GM19463 (cell line): ENCODE results near the gene GMEB2.
"Not testable (repeated sequence)": the region's sequence is repeated elsewhere in the genome, so short reads cannot be mapped to it uniquely, and the experiment has no call there.

Source experiments
- ATAC-seq: cut with Tn5 transposase; IDR thresholded peaks from one replicate; pipeline ENCODE4 v1.9.1; 2021; ENCODE audit warnings: mild to moderate bottlenecking, moderate library complexity; ENCODE audit not compliant: unreplicated experiment

The GMEB2 gene

DNA sequence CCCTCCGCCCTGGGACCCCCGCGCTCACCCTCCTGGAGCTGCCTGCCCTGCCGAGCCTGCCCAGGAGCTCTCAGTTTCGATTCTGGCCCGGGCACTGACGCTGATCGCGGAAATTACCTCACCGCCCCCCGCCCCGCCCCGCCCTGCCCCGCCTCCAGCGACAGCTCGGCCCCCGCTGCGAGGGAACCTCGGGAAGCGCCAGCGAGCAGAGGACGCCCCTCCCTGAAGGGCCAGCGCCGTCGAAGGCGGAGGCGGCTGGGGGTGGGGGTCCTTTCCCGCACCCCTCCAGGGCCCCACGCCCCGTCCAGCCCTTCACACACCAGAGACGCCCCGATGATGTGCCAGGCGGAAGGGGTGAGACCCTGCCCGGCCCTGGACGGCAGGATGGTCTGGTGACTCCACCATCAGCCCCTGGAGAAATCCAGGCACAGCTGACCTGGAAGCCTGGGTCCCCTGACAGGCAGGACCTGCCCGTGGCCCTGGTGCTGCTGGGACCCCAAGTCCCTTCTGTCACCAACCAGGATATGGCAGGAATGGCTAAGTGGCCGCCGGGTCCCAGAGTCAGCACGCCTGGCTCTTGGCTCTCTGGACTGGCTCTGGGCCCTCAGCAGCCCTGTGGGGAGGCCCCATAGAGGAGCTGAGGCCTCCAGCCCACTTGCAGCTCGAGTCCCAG, 52.6 kb downstream of the GMEB2 start, which contains the start of gene HELZ2:
Gene HELZ2, minus strand, starts transcription at position 84 of the 673 bp plus-strand sequence. CDS start 1,854 bp downstream, outside the sequence.
- ATAC-seq, result peak; percentile 68

- no peak for ATAC-seq
These were observed 53.2 kb downstream of the GMEB2 start for GRCh38 chr20:63573647-63574131.

DNA sequence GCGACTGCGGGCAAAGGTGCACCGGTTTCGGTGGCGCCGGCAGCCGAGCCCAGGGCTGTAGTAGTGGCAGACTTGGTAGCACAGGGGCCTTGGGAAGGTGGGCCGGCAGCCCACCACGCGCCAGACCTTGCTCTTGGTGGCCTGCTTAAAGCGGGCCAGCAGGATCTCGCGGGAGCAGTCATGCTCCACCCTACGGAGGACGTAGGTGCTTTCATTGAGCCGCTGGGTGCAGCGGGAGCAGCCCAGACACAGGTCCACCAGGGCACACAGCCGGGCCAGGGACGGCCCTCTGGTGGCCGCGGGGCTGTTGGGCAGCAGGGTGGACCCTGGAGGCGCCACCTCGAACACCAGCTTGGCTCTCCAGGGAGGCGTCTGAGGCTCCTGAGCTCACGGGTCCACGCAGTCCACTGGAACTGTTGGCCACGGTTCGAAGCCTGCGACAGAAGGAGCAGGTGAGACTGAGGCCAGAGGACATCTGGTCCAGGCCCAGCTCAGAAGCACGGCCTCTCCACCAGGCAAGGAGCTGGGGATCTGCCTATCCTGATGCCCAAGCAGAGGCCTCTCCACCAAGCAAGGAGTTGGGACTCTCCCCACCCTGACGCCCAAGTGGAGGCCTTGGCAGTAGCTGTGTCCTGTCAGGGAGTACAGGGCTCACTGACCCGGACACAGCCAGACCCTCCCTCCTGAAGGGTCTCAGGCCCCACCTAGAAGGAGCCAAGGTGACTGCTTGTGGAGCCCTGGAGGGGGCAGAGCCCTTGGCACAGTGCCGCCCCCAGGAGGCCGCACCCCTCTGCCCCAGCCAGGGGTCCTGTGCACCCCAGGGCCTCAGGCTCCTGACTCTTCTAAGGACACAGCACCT, 53.9 kb downstream of the GMEB2 start:
- no peak for ATAC-seq

GRCh38 chr20:63572071-63572787, 54.7 kb downstream of the GMEB2 start:
- no peak for ATAC-seq

GRCh38 chr20:63571087-63571478, 55.8 kb downstream of the GMEB2 start:
- ATAC-seq, result not testable (repeated sequence)

- no peak for ATAC-seq
These were observed 56.4 kb downstream of the GMEB2 start for GRCh38 chr20:63570281-63571086.

DNA sequence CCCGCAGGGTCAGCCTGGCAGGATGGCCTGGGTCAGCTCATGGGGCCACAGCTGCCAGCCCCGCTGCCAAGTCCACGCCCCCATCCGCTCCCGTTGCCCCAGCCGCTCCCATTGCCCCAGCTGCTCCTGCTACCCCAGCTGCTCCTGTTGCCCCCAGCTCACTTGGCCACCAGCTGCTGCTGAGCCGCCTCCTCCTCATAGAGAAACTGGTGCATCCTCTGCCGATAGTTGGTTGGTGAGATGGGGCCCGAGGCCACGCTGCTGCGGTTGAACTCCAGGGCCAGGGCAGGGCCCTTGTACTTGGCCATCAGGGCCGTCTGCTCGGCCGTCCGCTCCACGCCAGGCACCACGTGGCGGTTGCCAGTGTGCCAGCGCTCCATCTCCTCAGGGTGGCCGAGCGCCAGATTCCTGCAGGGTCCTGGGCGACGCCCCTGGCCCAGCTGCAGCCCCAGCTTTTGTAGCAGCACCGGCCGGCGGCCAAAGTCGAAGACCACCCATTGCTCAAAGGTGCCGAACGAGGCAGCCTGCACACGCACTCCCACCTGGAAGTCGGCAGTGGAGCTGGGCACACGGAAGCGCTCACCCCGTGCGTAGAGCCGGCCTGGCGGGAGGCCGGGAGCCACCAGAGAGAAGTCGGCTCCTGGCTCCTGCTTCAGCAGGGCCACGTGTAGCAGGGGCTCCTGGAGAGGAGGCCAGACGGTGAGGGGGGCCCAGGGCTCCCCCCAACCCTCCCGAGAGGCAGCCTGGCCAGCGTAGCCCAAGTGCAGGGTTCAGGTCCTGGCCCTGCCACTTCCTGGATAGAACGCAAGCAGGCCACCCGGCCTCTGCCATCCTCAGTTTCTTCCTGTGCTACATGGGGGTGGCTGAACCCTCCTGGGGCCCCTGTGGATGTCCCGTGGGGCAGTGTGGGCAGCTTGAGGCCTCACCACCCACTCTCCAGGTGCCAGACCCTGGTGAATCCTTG, 57.6 kb downstream of the GMEB2 start:
- ATAC-seq, result no peak

DNA sequence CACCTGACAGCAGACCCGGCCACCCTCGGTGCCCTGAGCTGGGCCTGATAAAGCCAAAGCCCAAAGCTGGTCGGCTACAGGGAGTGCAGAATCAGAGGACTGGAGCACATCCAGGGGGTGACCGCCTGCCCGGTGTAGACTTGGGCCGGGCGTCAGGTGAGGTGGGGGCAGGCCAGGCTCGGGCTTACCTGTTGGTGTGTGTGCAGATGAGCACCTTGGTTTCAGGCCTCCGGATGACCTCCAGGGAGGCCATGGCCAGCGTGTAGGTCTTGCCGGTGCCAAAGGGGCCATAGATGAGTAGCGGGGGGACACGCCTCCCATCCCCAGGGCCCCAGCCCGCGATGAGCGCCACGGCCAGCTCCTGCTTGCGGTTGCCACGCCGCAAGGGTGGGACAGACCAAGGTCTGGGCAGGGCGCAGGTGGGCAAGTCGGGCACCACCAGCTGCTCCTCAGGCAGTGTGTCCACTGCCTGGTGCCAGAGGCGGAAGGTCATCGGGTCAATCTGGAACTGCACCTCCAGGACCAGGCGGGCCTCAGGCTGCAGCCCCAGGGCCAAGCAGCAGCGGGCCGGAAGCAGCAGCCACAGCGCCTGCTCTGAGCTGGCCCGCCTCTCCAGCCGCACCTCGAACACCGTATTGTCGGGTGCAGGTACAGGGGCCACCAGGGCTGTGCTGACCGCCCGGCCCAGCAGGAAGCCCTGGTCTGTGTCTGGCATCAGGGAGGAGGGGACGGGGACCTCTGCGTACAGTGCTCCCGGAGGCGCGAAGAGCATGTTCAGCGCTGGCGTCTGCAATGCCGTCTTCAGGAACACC, 58.5 kb downstream of the GMEB2 start:
- ATAC-seq, result no peak

- peak; percentile 70 for ATAC-seq
These were observed 59.3 kb downstream of the GMEB2 start for GRCh38 chr20:63567386-63568169.

GRCh38 chr20:63567136-63567385, 59.8 kb downstream of the GMEB2 start:
- no peak for ATAC-seq

GRCh38 chr20:63566395-63567135, 60.3 kb downstream of the GMEB2 start:
- no peak for ATAC-seq

GRCh38 chr20:63565699-63566335, 61.1 kb downstream of the GMEB2 start:
- no peak for ATAC-seq

DNA sequence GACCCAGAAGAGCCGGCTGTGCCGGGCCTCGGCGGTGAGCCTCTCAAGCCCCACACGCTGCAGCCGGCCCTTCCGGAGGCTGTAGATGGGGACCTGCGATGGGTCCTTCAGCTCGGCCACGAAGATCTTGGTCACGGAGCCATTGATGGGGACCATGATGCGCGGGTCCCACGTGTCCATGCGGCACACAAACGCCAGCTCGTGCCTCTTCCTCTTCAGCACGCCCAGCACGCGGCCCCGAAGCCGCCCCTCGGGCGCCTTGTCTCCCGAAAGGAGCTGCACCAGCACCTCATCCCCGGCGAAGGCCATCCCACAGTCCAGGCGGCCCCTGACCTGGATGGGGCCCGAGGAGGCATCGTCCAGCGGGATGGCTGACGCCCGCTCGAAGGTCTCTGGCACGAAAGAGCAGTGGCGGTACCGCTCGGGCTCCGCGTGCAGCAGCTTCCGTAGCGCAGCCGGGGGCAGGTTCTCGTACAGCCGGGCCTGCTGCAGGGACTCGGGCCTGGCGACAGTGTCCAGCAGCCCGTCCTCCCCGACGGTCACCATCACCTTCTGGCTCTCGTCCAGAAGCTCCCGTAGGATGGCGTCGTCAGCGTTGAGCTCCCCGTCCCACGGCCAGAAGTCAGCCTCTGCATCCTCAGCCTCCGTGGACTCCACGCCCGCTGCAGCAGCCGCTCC, 61.7 kb downstream of the GMEB2 start:
- ATAC-seq, result no peak

GRCh38 chr20:63564036-63564810, 62.7 kb downstream of the GMEB2 start:
- no peak for ATAC-seq

GRCh38 chr20:63563225-63563935, 63.5 kb downstream of the GMEB2 start:
- no peak for ATAC-seq
